NCI-H2227 (cell line): ENCODE measurements around the gene MAP2K2.
A peak's percentile ranks its signal among the peaks of the same experiment; 100 is the strongest.

ENCODE experiments used
- DNase-seq: peaks from one replicate; lab custom pipeline; 2025; ENCODE audit not compliant: unreplicated experiment; lab: John Stamatoyannopoulos, UW

MAP2K2 gene

DNA sequence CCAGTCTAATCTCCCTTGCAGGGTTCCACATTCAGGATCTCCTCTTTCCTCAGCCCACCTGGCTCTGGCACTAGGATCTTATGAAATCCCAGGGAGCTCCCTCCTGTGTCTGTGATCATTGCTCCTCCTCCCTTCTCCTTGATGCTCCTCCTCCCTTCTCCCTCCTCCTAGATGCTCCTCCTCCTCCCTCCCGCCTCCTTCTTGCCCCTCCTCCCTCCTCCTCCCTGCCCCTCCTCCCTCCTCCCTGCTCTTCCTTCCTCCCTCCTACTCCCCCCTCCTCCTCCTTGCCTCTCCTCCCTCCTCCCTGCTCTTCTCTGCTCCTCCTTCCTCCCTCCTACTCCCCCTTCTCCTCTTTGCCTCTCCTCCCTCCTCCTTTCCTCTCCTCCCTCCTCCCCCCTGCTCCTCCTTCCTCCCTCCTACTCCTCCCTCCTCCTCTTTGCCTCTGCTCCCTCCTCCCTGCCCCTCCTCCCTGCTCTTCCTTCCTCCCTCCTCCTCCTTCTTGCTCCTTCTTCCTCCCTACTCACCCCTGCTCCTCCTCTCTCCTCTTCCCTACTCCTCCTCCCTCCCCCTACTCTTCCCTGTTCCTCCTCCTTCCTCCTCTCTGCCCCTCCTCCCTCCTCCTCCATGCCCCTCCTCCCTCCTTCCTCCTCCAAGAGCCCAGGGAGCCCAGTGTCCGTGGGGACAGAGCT, 42.3 kb downstream of the MAP2K2 start:
- no peak for DNase-seq

DNA sequence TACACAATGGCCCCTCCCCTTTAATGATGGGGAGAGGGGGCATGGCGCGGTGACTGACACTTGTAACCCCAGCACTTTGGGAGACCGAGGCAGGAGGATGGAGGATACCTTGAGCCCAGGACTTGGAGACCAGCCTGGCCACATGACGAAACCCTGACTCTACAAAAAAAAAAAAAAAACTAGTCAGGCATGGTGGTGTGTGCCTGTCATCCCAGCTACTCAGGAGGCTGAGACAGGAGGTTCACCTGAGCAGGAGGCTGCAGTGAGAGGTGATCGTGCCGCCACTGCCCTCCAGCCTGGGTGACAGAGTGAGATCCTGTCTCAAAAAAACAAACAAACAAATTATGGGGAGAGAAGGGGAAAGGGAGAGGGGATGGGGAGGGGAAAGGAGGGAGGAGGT, 43.4 kb downstream of the MAP2K2 start:
- no peak for DNase-seq

DNA sequence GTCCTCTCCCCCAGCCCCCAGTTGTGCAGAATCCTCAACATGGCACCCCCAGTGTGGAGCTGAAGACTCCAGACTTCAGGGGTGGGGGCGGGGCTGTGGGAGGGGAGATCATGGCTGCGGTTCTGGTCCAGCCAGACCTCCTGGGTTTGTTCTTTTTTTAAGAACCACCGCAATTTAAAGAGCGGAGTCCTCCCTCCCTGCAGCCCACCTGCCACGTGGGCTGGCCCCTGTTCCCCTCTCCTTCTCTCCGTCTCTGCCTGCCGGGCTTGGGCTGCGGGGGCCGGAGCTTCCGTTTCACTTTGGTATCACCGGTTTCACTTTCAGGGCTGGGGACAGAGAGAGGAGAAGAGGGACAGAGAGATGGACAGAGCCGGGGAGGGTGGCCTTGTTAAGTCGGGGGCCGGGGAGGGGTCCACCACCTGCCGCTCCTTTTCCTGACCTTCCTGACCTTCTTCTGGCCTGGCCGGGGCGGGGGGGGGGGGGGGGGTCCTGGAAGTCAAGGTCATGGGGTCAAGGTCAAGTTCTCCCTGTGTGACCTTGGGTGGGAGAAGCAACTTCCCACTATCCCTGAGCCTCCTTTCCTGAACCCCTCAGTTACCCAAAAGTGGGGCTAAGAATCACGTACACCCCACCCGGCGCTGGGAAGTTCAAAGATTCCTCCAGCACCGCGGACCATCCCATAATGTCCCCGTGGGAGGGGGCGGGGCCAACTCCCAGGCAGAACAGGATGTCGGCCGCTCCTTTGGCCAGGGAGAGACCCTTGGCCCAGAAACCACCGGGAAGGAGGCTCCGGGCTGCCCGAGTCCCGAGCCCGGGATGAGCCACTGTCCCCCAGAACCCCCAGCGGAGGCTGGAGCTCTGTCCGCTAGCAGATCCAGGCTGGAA, 45.9 kb downstream of the MAP2K2 start:
- peak; percentile 55 for DNase-seq

DNA sequence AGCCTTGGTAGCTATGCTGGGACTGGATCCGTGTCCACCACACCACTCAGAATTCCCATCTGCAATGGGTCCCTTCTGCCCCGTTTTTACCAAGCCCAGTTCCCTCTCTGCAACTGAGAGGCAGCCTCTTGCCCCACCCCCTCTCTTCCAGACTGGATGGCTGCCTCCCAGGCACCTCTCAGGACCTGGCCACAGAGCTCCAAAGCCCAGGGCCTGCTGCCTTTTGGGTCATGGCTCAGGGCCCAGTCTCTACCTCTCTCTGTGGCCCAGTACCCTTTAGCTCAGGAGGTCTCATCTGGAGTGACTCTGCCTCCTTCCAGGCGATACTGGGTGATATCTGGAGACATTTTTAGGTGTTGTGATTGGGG, 46.9 kb downstream of the MAP2K2 start:
- DNase-seq = no peak

- DNase-seq = no peak
Measured at GRCh38 chr19:4075373-4075772, 48.5 kb downstream of the MAP2K2 start.

GRCh38 chr19:4071610-4072009, 52.3 kb downstream of the MAP2K2 start:
- DNase-seq = no peak

GRCh38 chr19:4069331-4069959, 54.5 kb downstream of the MAP2K2 start:
- no peak for DNase-seq

DNA sequence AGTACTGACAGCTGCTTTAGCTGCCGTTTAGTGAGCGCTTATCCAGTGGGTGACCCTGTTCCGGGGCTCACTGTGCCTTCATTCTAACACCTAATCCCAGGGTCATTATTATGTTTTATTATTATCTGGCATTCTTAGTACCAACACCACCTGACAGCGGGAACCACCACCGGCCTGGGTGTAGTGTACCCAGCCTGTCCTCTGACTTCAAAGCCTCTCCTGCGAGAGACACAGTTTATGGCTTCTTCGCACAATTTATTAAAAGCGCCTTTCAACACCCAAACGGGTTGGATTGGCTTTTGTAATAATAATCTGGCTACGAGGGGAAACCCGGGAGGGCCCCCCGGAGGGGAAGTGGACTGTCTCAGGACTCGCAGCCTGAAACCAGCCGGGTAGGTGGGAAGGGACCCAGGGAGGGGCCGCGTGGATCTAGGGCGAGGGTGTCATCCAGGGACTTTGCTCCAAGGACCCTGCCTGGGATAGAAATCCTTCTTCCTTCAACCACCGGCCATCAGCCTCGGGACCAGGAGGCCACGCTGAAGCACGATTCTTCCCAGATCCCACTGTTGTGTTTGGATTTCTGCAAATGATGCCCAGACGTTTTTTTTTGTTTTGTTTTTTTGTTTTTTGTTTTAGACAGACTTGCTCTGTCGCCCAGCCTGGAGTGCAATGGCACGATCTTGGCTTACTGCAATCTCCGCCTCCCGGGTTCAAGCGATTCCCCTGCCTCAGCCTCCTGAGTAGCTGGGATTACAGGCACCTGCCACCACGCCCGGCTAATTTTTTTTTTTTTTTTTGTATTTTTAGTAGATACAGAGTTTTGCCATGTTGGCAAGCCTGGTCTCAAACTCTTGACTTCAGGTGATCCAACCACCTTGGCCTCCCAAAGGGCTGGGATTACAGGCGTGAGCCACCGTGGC, 55.6 kb downstream of the MAP2K2 start:
- no peak for DNase-seq

DNA sequence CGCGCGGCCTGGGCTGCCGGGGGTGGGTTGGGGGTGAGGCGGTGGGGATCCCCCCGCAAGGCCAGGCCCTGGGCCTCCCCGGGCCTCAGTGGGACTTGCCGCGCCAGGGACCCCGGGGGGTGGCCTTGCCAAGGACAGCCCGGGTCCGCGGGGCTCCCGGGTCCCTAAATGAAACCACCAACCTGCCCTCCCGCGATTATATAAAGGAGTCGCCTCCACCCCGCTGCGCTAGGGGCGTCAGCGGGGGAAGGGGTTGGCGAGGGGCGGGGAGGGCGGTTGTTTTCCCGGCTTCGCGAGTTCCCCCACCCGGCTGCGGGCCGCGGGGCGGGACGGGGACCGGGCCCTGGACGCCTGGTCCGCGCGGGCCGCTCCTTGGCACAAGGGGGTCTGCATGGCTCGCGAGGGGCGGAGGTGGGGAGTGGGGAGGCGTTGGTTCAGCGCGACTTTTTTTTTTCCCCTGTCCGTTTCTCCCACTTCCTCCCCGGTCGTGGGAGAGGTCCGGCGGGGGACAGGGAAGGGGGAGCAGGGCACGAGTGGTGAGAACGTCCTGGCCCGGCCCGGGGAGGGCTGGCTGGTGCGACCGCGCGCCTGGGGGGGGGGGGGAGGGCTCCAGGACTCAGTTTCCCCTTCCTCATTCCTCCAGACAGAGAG, 56.4 kb downstream of the MAP2K2 start:
- peak; percentile 35 for DNase-seq

- DNase-seq = peak; percentile 75
Measured at GRCh38 chr19:4066682-4067395, 57.1 kb downstream of the MAP2K2 start, which contains the start of gene ZBTB7A. Gene ZBTB7A, minus strand, starts transcription at chr19:4066899. Its CDS starts 11,667 bp downstream, at chr19:4055232.

DNA sequence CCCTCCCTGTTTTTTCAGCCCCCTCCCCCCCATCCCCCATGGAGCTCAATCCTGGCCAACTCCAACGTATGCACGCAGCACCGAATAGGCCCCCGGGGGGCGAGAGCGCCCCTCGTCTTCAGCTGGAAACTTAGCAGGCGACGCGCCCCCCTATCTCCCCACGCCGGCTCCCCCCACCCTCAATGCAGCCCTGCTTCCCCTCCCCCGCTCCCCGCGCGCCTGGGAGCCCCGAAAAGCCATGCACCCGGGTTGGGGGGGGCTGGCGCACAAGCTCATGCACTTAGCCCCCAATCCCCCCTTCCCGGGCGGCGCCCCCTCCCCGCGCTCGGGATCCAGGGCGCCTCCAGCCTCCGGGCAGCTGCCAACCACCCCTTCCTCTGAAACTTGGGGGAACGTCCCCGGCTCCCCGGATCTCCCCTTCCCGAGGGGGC, 57.7 kb downstream of the MAP2K2 start:
- no peak for DNase-seq

DNA sequence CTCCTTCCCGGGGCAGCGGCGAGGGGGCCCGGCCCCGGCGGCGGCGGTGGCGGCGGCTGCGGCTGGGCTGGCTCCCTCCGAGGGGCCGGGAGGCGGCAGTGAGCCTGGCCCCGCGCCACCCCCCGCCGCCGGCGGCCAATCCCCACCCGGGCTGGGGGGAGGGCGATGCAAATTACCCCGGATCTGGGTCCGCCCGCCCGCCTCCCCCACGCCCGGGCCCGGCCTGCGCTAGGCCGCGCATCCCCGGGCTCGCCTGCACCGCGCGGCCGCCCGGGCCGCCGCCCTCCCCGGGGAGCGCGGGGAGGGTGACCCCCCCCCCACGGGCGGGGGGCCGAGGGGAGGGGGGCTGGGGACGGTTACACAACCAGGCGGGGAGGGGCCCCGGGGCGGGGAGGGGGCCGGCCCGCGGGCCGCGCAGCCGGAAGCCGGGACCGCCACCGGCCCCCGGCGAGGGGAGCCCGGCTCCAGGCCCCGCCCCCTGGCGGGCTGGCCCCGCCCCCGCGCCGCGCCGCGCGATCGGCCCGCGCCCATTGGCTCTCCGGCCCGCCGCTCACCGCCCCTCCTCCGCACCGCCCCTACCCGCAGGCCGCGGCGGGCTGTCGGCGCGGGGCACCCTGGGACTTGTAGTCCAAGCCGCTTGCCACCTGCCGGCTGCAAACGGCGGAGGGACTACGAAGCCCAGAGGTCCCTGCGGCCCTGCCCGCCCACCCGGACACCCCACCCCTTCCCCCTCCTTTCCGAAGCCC, 58.3 kb downstream of the MAP2K2 start:
- peak; percentile 95 for DNase-seq

- peak; percentile 41 for DNase-seq
Measured at GRCh38 chr19:4064496-4065260, 59.2 kb downstream of the MAP2K2 start.

DNA sequence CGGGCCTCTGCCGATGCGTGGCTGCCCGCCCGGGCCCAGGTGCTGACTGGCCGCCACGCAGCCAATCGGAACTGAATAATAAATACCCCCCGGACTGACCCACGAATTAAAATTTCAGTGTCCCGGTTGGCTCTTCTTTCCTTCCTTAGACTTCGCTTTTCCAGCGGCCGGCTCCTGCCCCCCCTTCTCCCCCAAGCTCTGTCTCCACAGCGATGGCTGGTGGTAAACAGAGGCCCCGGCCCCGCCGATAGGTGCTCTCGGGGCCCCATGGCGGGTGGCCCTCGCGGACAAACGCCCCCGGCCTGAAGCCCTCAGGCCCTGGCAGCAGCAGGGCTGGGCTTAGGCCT, 59.8 kb downstream of the MAP2K2 start:
- no peak for DNase-seq

GRCh38 chr19:4063369-4064148, 60.4 kb downstream of the MAP2K2 start:
- no peak for DNase-seq

- no peak for DNase-seq
Measured at GRCh38 chr19:4062419-4063368, 61.2 kb downstream of the MAP2K2 start.
